ENCODE results near the gene MED9.

MED9 gene

GRCh38 chr17:17540935-17541639 is 64.3 kb downstream of the MED9 start:
- no peak for DNase-seq

GRCh38 chr17:17541640-17542001 is 64.8 kb downstream of the MED9 start:
- DNase-seq: no peak
